K562 (cell line): ENCODE results near the gene NR1D1. TPM values are rescaled to one million over a fixed set of nuclear protein-coding genes. Genes with fewer than 3 reads are reported as not detected.

Experiments used
- polyA plus RNA-seq, 8 experiments: library from polyadenylated mRNA; depleted of rRNA in 4 of 8; stranded (reverse) in 5 of 8; unstranded in 3 of 8; fragments of >200 nt; fragmentation: Nextera tagmentation in 2 of 8; fragmentation: Illumina TruSeq in 1 of 8; extraction: Ambion mirVana in 2 of 8; extraction: Trizol in 1 of 8; gene quantifications; 2 replicates each; pipeline versions ENCODE4 v1.2.1 to v1.2.3, GENCODE V29; 2011 to 2014; ENCODE audit warnings: inconsistent platforms in 1 of 8, missing spikeins in 1 of 8
- total RNA-seq, 7 experiments: library from RNA; depleted of rRNA in 6 of 7; stranded (reverse); fragments of >200 nt in 6 of 7; fragmentation: Illumina TruSeq in 2 of 7; extraction: Trizol in 2 of 7; gene quantifications; 2 replicates each; pipeline versions ENCODE4 v1.2.1 to v1.2.3, GENCODE V29; 2011 to 2021; ENCODE audit warnings: low replicate concordance in 1 of 7
- TF ChIP-seq, protein P1 (sequence below): fragments of 450-650 bp; IDR thresholded peaks from 2 replicates; pipeline ENCODE4 v1.6.1; 2016; ENCODE audit warnings: low read depth

NR1D1 gene
- total and polyA plus RNA-seq, 9 of the 15 experiments (the other 6 are each of a cell fraction or from before 2014, with no cell fraction given), result 0.25 to 7.7 (median 0.65) TPM

DNA sequence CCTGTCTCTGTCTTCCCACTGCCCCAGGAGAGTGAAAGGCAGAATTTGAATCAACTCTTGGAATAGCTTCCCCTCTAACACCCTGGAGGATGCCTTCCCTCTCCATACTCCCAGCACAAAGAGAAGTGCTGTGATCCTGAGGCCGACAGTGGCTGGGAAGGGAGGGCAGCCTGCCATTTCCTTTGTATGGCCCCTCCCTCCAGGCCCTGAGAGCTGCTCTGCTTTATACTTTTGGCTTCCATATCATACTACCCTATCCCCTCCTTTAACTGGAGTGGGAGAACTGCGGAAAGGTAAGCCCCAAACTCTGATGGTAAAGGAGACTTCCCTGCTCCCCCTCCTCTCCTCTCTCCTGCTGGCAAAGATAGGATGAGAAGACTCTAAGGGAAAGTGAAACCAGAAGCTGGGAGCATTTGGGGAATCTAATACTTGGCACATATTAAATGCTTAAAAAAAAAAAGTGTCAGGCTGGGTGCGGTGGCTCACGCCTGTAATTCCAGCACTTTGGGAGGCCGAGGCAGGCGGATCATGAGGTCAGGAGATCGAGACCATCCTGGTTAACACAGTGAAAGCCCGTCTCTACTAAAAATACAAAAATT is 42.1 kb downstream of the NR1D1 start (continued):
- TF ChIP-seq, protein P1, sequence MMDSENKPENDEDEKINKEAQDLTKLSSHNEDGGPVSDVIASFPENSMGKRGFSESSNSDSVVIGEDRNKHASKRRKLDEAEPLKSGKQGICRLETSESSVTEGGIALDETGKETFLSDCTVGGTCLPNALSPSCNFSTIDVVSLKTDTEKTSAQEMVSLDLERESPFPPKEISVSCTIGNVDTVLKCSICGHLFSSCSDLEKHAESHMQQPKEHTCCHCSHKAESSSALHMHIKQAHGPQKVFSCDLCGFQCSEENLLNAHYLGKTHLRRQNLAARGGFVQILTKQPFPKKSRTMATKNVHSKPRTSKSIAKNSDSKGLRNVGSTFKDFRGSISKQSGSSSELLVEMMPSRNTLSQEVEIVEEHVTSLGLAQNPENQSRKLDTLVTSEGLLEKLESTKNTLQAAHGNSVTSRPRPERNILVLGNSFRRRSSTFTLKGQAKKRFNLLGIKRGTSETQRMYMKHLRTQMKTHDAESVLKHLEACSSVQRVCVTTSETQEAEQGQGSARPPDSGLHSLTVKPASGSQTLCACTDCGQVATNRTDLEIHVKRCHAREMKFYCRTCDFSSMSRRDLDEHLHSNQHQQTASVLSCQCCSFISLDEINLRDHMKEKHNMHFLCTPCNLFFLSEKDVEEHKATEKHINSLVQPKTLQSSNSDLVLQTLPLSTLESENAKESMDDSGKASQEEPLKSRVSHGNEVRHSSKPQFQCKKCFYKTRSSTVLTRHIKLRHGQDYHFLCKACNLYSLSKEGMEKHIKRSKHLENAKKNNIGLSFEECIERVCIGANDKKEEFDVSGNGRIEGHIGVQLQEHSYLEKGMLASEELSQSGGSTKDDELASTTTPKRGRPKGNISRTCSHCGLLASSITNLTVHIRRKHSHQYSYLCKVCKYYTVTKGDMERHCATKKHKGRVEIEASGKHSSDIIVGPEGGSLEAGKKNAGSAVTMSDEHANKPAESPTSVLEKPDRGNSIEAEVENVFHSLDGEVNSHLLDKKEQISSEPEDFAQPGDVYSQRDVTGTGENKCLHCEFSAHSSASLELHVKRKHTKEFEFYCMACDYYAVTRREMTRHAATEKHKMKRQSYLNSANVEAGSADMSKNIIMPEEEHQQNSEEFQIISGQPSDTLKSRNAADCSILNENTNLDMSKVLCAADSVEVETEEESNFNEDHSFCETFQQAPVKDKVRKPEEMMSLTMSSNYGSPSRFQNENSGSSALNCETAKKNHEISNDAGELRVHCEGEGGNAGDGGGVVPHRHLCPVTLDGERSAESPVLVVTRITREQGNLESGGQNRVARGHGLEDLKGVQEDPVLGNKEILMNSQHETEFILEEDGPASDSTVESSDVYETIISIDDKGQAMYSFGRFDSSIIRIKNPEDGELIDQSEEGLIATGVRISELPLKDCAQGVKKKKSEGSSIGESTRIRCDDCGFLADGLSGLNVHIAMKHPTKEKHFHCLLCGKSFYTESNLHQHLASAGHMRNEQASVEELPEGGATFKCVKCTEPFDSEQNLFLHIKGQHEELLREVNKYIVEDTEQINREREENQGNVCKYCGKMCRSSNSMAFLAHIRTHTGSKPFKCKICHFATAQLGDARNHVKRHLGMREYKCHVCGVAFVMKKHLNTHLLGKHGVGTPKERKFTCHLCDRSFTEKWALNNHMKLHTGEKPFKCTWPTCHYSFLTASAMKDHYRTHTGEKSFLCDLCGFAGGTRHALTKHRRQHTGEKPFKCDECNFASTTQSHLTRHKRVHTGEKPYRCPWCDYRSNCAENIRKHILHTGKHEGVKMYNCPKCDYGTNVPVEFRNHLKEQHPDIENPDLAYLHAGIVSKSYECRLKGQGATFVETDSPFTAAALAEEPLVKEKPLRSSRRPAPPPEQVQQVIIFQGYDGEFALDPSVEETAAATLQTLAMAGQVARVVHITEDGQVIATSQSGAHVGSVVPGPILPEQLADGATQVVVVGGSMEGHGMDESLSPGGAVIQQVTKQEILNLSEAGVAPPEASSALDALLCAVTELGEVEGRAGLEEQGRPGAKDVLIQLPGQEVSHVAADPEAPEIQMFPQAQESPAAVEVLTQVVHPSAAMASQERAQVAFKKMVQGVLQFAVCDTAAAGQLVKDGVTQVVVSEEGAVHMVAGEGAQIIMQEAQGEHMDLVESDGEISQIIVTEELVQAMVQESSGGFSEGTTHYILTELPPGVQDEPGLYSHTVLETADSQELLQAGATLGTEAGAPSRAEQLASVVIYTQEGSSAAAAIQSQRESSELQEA, result no peak
